Kidney (tissue), 14 donors: ENCODE measurements around the gene TECTA. TPM values are rescaled to one million over a fixed set of nuclear protein-coding genes. Genes with fewer than 3 reads are reported as not detected.

Source experiments
- DNase-seq, 5 donors: peaks; one replicate each; pipeline ENCODE4 v3.0.0-alpha.2; 2013 to 2020
- FAIRE-seq: peaks from 2 replicates; lab custom pipeline; 2012; peaks lifted over from hg19 to GRCh38; lab: Jason Lieb, UNC
- H3K27ac ChIP-seq, 2 donors: one replicate each; pipeline ENCODE4 v1.7.0; 2013; ENCODE audit warnings: low read depth in 2 of 2, low read length in 2 of 2, inconsistent platforms in 1 of 2
- H3K27me3 ChIP-seq: one replicate; pipeline ENCODE4 v1.7.1; 2013; ENCODE audit warnings: low read length, inconsistent platforms; ENCODE audit not compliant: control insufficient read depth, insufficient read depth
- H3K36me3 ChIP-seq, 3 donors: one replicate each; pipeline versions ENCODE4 v1.7.0 to v1.7.1; 2013; ENCODE audit warnings: low read length in 3 of 3, control low read depth in 1 of 3, inconsistent platforms in 1 of 3; ENCODE audit not compliant: insufficient read depth in 3 of 3, control insufficient read depth in 2 of 3
- H3K4me1 ChIP-seq, 3 donors: one replicate each; pipeline versions ENCODE4 v1.7.0 to v1.7.1; 2013; ENCODE audit warnings: low read length in 3 of 3, inconsistent platforms in 1 of 3, low read depth in 1 of 3; ENCODE audit not compliant: control insufficient read depth in 2 of 3, insufficient read depth in 2 of 3
- H3K4me3 ChIP-seq, 3 donors: one replicate each; pipeline versions ENCODE4 v1.7.0 to v1.8.1; 2013; ENCODE audit warnings: low read length in 3 of 3, control low read depth in 1 of 3, inconsistent platforms in 1 of 3
- H3K9ac ChIP-seq, 3 donors: one replicate each; pipeline versions ENCODE4 v1.7.0 to v1.7.1; 2013; ENCODE audit warnings: low read length in 3 of 3, control low read depth in 1 of 3, inconsistent platforms in 1 of 3
- H3K9me3 ChIP-seq, 3 donors: one replicate each; pipeline versions ENCODE4 v1.7.0 to v1.7.1; 2013; ENCODE audit warnings: low read length in 3 of 3, control low read depth in 1 of 3, inconsistent platforms in 1 of 3; ENCODE audit not compliant: control insufficient read depth in 2 of 3, insufficient read depth in 1 of 3
- intact Hi-C: fragments of 100-400 bp; cut with DNase I; formaldehyde crosslinking; loops from one replicate; pipeline ENCODE4 v1.11.1; 2022
- polyA plus RNA-seq: library from polyadenylated mRNA; stranded (reverse); fragments of 350-450 nt; fragmentation: Illumina TruSeq; extraction: RNeasy Lipid Tissue Mini Kit (QIAGEN cat#74804); gene quantifications from one replicate; pipeline ENCODE4 v1.2.3, GENCODE V29; 2014; ENCODE audit warnings: low read depth, low replicate concordance; ENCODE audit not compliant: insufficient read depth
- total RNA-seq: library from RNA; stranded (reverse); fragmentation: NEBNext Ultra II Directional; extraction: Animal tissue kit (Norgen Biotek cat#: 25700); gene quantifications from one replicate; pipeline ENCODE4 v1.2.1, GENCODE V29; 2021
- TF ChIP-seq, protein P1 (sequence below): IDR thresholded peaks from 3 replicates; pipeline ENCODE4 v1.5.1; 2012; ENCODE audit warnings: mild to moderate bottlenecking, moderate library complexity, borderline replicate concordance; ENCODE audit not compliant: insufficient read depth; ENCODE audit errors: extremely low read depth
- donor health status: control.
- donor health status: control.
- donor health status: control.
- donor health status: control.
- donor health status: control.
- donor health status: DM: yes; HTN: yes; CAD: no.
- donor health status: Normal renal cell carcinoma (clear cell type).

TECTA gene
- total and polyA plus RNA-seq, 2 donors from 2014 or later: 0.54 to 1.2 TPM

DNA sequence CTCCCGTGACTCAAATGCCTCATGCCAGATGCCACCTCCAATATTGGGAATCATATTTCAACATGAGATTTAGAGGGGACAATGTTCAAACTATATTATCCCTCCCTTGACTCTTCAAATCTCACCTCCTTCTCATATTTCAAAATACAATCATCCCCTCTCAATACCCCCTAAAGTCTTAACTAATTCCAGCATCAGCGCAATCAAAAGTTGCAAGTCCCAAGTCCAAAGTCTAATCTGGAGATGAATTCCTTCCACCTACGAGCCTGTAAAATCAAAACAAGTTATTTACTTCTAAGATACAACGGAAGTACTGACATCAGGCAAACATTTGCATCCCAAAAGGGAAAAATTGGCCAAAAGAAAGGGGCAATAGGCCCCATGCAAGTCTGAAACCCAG lies 124.3 kb downstream of the TECTA start:
- Histone ChIP-seq H3K9ac (no peak overlapping the region), H3K4me1 (peaks cover 0 to 3% (median 2%) of the 10 kb centered on the region in 3 donors)

GRCh38 chr11:121226415-121227263 lies 125.6 kb downstream of the TECTA start:
- no peak for DNase-seq
- H3K27ac ChIP-seq: no peak overlapping the region
- peaks cover 0 to 8% (median 2%) of the 10 kb centered on the region in 3 donors for H3K4me1 ChIP-seq
- no peak overlapping the region for H3K9ac ChIP-seq
- intact Hi-C loops: no loop called here
- TF ChIP-seq, protein P1, sequence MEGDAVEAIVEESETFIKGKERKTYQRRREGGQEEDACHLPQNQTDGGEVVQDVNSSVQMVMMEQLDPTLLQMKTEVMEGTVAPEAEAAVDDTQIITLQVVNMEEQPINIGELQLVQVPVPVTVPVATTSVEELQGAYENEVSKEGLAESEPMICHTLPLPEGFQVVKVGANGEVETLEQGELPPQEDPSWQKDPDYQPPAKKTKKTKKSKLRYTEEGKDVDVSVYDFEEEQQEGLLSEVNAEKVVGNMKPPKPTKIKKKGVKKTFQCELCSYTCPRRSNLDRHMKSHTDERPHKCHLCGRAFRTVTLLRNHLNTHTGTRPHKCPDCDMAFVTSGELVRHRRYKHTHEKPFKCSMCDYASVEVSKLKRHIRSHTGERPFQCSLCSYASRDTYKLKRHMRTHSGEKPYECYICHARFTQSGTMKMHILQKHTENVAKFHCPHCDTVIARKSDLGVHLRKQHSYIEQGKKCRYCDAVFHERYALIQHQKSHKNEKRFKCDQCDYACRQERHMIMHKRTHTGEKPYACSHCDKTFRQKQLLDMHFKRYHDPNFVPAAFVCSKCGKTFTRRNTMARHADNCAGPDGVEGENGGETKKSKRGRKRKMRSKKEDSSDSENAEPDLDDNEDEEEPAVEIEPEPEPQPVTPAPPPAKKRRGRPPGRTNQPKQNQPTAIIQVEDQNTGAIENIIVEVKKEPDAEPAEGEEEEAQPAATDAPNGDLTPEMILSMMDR: no peak
- no peaks in the 10 kb centered on the region for H3K27me3 ChIP-seq
- H3K4me3 ChIP-seq: no peak overlapping the region
- no peaks in the 10 kb centered on the region for H3K36me3 ChIP-seq
- peaks cover 0 to 3% (median 0%) of the 10 kb centered on the region in 3 donors for H3K9me3 ChIP-seq
- FAIRE-seq: no peak

More for the DNA sequence above, 124.3 kb downstream of the TECTA start:
- no peak overlapping the region for H3K4me3 ChIP-seq
- no peaks in the 10 kb centered on the region for H3K36me3 ChIP-seq
- TF ChIP-seq, protein P1: no peak
- peaks cover 0 to 3% (median 0%) of the 10 kb centered on the region in 3 donors for H3K9me3 ChIP-seq
- intact Hi-C loops: no loop called here
- DNase-seq (no peak), FAIRE-seq (no peak)
- H3K27me3 ChIP-seq: no peaks in the 10 kb centered on the region
- peak overlapping the region in 1 of 2 donors; percentile 41 for H3K27ac ChIP-seq

DNA sequence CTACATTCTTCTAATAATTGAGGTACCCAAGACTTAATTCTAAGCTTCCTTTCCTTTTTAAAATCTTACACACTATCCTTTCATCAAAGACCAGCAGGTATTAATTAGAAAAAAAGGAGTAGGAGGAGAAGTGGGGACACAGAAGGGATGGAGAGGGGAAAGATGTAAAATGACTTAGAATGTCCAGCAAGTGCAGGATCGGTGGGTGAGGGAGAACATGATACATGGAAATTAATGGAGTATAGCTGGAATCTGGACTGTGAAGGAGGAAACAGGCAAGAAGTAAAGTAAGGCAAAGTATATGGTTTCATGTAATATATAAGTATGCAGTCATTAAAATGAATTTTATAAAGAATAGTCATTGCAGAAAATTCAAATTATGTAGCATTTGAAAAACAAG lies 127.8 kb downstream of the TECTA start:
- no peaks in the 10 kb centered on the region for H3K36me3 ChIP-seq
- H3K9me3 ChIP-seq: peaks cover 0 to 3% (median 0%) of the 10 kb centered on the region in 3 donors
- H3K27ac ChIP-seq: no peak overlapping the region
- TF ChIP-seq, protein P1: no peak
- H3K4me1 ChIP-seq: peaks cover 0 to 8% (median 2%) of the 10 kb centered on the region in 3 donors
- intact Hi-C loops: no loop called here
- H3K4me3 ChIP-seq: no peak overlapping the region
- DNase-seq (peak in 3 of 5 donors; percentile 18 to 78 (median 59)), FAIRE-seq (no peak)
- no peaks in the 10 kb centered on the region for H3K27me3 ChIP-seq
- no peak overlapping the region for H3K9ac ChIP-seq
